ACC112 (cell line): ENCODE results near the gene PNPLA7.
"Not testable (repeated sequence)": the region's sequence is repeated elsewhere in the genome, so short reads cannot be mapped to it uniquely, and the experiment has no call there.

Source experiments
- H2AFZ ChIP-seq: fragments of 200-600 bp; sonication (generic); one replicate; pipeline ENCODE4 v1.6.0; 2017; ENCODE audit warnings: antibody characterized with exemption, low read length; ENCODE audit not compliant: unreplicated experiment
- H3K27ac ChIP-seq: fragments of 200-600 bp; sonication (generic); 2 replicates; pipeline ENCODE4 v1.5.1; 2014; ENCODE audit warnings: low read depth, mild to moderate bottlenecking, antibody characterized with exemption, low read length, moderate library complexity
- H3K27me3 ChIP-seq: fragments of 200-600 bp; sonication (generic); 2 replicates; pipeline ENCODE4 v1.6.1; 2014; ENCODE audit warnings: mild to moderate bottlenecking, antibody characterized with exemption, low read length, moderate library complexity, mixed read lengths; ENCODE audit not compliant: insufficient read depth
- H3K36me3 ChIP-seq: fragments of 200-600 bp; sonication (generic); 2 replicates; pipeline ENCODE4 v1.6.1; 2016; ENCODE audit warnings: mild to moderate bottlenecking, antibody characterized with exemption, low read length, moderate library complexity, mixed read lengths; ENCODE audit not compliant: insufficient read depth
- H3K4me1 ChIP-seq: fragments of 200-600 bp; sonication (generic); one replicate; pipeline ENCODE4 v1.6.1; 2016; ENCODE audit warnings: low read length, mixed read lengths; ENCODE audit not compliant: insufficient read depth, unreplicated experiment, control insufficient read depth
- H3K4me3 ChIP-seq: fragments of 200-600 bp; sonication (generic); 2 replicates; pipeline ENCODE4 v1.5.1; 2014; ENCODE audit warnings: mild to moderate bottlenecking, low read depth, low read length
- H3K79me2 ChIP-seq: fragments of 200-600 bp; sonication (generic); one replicate; pipeline ENCODE4 v1.6.0; 2016; ENCODE audit warnings: low read length; ENCODE audit not compliant: control insufficient read depth, unreplicated experiment, insufficient read depth

Gene PNPLA7

DNA sequence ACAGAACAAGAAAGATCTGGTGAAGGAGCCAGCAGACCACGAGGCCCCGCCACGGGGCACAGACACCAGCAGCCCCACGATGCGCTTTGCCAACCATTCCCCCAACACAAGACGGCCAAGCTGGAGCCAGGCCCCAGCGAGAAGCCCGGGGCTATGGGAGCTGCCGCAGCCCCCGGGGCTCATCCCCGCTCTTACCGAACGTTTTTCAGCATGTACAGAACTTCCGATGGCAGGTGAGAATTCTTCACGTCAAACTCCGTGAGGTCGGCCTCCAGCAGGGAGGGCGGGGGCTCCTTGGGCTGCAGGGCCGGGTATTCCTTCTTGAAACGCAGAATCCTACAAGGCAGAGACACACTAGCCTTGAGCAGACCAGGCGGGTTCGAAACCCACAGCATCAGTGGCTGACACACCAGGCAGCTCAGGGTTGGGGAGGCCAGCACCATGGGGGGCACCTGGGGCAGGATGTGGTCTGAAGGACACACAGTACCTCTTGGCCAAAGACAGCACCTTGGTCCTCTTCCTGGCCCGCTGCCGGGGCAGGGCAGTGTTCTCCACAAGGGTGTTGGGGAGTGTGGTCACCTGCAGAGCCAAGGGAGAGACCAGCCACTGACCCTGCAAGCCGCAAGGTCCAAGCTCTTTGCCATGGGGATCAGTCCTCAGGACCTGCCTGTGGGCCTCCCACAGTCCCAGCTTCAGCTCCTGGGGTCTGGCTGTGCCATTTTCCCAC lies 6.8 kb downstream of the PNPLA7 start:
- H3K27me3 ChIP-seq: no peaks in the 10 kb centered on the region
- no peak overlapping the region for H2AFZ ChIP-seq
- no peak overlapping the region for H3K4me3 ChIP-seq
- no peaks in the 10 kb centered on the region for H3K79me2 ChIP-seq
- H3K4me1 ChIP-seq: peaks cover 20% of the 10 kb centered on the region
- H3K36me3 ChIP-seq: no peaks in the 10 kb centered on the region
- peak overlapping the region; percentile 88 for H3K27ac ChIP-seq

DNA sequence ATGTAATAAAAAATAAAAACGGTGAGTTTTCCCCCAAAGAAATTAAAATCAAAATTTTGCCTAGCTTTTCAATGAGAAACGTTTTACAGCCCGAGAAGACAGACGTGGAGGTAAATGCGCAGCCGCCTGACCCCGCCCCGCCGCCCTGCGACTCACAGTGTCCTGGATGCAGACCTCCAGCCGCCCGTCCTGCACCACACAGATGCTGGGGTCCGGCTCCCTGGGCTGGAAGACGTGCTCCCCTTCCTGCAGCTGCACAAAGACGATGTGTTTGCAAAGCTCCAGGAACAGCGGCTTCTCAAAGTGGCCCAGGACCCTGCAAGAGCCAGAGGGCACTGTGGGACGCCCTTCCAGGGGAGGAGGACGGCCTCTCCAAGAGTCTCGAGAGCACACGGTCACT lies 7.7 kb downstream of the PNPLA7 start:
- Histone ChIP-seq H2AFZ (no peak overlapping the region), H3K27ac (no peak overlapping the region), H3K27me3 (no peaks in the 10 kb centered on the region)

DNA sequence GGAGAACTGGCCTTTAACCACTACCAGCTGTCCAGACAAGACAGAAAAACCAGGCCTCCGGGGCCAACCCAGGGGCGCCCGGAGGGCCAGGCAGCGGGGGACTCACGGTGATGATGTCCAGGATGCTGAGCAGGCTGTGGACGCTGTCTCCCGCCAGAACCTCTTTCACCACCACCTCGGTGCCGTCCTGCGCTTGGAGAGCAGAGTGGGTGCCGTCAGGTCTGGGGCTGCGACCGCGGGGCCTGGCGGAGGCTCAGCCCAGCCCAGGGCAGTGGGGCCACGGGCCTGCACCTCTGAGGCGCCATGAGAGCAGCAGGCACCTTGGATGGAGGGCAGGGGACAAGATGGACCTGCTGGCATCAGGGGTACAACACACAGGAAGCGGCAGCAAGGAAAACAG lies 9.7 kb downstream of the PNPLA7 start:
- Histone ChIP-seq H2AFZ (no peak overlapping the region), H3K4me1 (peaks cover 20% of the 10 kb centered on the region), H3K36me3 (no peaks in the 10 kb centered on the region), H3K4me3 (no peak overlapping the region), H3K79me2 (no peaks in the 10 kb centered on the region), H3K27me3 (no peaks in the 10 kb centered on the region), H3K27ac (no peak overlapping the region)

More for the DNA sequence above, 7.7 kb downstream of the PNPLA7 start:
- H3K4me1 ChIP-seq: peaks cover 20% of the 10 kb centered on the region
- no peaks in the 10 kb centered on the region for H3K79me2 ChIP-seq
- no peaks in the 10 kb centered on the region for H3K36me3 ChIP-seq
- H3K4me3 ChIP-seq: no peak overlapping the region

DNA sequence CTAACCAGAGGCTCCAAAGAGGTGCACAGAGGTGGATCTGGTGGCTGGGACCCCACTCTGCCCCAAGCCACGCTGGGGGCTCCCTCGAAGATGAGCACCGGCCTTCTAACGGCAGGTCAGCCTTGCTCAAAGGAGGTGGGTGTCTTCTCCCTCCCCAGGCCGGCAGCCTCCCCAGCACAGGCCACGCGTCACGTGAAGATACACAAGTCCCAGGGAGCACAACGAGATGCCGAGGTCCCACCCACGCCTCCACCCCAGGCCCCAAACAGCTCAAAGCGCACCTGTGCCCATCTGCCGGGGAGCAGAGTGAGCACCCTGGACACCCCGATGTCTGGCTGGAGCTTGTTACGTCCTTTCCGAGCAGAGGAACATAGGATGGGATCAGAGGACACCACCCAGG lies 12.1 kb downstream of the PNPLA7 start:
- Histone ChIP-seq H3K36me3 (no peaks in the 10 kb centered on the region), H2AFZ (no peak overlapping the region), H3K27ac (no peak overlapping the region), H3K27me3 (no peaks in the 10 kb centered on the region), H3K79me2 (no peaks in the 10 kb centered on the region), H3K4me3 (no peak overlapping the region), H3K4me1 (no peaks in the 10 kb centered on the region)

DNA sequence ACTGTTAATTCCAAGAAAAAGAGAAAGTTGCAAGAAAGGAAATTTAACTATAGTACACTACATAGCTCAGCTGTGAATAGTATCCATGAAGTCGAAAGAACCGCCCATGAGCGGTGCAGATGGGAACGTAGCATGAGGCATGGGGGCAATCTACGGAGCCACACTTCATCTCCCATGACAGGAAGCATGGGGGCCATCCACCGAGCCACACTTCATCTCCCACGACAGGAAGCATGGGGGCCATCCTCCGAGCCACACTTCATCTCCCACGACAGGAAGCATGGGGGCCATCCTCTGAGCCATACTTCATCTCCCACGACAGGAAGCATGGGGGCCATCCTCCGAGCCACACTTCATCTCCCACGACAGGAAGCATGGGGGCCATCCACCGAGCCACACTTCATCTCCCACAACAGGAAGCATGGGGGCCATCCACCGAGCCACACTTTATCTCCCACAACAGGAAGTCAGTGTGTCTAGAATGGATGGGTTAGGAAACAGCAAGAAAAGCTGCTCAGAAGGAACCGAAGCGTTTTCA lies 13.5 kb downstream of the PNPLA7 start:
- not testable (repeated sequence) for H3K4me1 ChIP-seq, H3K36me3 ChIP-seq, H3K27me3 ChIP-seq, H3K79me2 ChIP-seq, H3K27ac ChIP-seq, H2AFZ ChIP-seq, H3K4me3 ChIP-seq

DNA sequence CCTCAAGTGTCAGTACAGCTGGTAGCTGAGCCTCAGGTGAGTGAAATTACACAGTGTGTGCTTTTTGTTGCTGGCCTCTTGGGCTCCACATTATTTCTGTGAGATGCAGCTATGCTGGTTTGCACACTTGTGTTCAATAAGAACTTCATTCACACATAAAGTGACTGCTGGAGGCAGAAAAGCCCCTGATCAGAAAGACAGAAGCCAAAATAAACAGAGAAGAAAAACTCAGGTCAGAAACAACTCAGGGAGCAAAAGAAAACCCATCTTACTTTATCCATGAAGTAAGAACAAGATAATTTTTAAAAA lies 15.1 kb downstream of the PNPLA7 start:
- no peak overlapping the region for H3K4me3 ChIP-seq
- no peaks in the 10 kb centered on the region for H3K27me3 ChIP-seq
- peak overlapping the region; percentile 77 for H2AFZ ChIP-seq
- no peaks in the 10 kb centered on the region for H3K4me1 ChIP-seq
- H3K27ac ChIP-seq: no peak overlapping the region
- no peaks in the 10 kb centered on the region for H3K36me3 ChIP-seq
- no peaks in the 10 kb centered on the region for H3K79me2 ChIP-seq

DNA sequence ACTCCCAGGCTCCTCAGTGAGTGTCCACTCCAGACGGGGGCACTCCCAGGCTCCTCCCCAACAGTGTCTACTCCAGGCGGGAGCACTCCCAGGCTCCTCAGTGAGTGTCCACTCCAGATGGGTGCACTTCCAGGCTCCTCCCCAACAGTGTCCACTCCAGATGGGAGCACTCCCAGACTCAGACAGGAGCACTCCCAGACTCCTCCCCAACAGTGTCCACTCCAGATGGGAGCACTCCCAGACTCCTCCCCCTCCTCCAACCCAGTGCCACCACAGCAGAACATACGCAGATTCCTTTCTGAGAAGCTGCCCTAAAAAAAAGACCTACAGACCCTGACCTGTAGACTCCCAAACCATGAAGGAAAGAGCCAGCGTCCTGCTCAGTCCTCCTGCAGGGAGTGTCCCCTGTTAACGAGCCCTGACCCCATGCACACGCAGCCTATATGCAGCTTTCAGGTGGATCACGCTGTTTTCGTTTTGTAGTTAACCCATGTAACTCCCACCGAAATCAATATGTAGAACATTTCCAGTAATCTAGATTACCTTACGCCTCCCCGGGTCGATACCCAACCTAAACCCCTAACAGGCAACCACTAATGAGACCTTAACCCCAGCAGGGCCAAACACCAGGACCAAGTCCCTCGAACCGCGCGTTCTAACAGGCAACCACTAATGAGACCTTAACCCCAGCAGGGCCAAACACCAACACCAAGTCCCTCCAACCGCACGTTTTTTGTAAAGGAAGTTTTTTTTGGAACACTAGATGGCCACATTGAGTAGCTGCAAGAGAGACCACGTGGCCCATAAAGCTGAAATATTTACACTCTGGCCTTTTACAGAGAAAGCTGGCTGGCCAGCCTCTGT lies 15.7 kb downstream of the PNPLA7 start:
- H3K27ac ChIP-seq: no peak overlapping the region
- H3K4me1 ChIP-seq: no peaks in the 10 kb centered on the region
- no peaks in the 10 kb centered on the region for H3K27me3 ChIP-seq
- H3K36me3 ChIP-seq: no peaks in the 10 kb centered on the region
- no peak overlapping the region for H3K4me3 ChIP-seq
- H2AFZ ChIP-seq: peak overlapping the region; percentile 77
- no peaks in the 10 kb centered on the region for H3K79me2 ChIP-seq

DNA sequence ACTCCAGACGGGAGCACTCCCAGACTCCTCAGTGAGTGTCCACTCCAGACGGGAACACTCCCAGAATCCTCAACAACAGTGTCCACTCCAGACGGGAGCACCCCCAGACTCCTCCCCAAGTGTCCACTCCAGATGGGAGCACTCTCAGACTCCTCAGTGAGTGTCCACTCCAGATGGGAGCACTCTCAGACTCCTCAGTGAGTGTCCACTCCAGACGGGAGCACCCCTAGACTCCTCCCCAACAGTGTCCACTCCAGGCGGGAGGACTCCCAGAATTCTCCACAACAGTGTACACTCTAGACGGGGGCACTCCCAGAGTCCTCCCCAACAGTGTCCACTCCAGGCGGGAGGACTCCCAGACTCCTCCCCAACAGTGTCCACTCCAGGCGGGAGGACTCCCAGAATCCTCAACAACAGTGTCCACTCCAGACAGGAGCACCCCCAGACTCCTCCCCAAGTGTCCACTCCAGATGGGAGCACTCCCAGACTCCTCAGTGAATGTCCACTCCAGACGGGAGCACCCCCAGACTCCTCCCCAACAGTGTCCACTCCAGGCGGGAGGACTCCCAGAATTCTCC lies 17.2 kb downstream of the PNPLA7 start:
- not testable (repeated sequence) for H3K4me3 ChIP-seq, H2AFZ ChIP-seq, H3K79me2 ChIP-seq, H3K27ac ChIP-seq, H3K4me1 ChIP-seq, H3K27me3 ChIP-seq, H3K36me3 ChIP-seq

DNA sequence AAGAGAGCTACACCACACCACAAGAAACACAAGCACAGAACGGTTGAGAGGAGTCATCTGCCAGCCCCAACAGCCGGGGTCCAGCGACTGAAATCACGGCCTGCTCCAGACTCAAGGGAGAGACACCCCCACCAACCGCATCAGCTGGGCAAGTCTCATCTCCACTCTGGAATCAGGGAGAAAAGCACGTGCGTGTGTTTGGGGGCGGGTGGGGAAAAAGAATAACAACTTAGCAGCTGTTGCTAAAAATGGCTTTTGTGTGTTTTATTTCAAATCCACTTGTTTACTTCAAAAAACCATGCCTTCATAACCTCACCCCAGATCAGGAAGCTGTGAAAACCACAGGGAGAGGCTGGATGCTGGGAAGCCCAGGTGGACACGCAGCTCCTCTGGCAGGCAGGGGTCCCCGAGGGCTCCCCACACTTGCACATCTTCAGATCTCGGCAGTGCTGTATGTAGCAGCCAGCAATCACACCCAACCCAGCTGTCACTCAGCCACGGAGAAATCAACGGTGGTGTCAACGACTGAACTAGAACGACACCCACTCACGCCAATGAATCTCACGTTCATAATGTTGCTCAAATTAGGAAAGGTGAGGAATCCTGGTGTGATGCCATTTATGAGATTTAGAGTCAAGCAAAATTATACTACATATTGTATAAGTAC lies 19.0 kb downstream of the PNPLA7 start:
- no peak overlapping the region for H3K27ac ChIP-seq
- no peaks in the 10 kb centered on the region for H3K36me3 ChIP-seq
- no peak overlapping the region for H2AFZ ChIP-seq
- no peaks in the 10 kb centered on the region for H3K4me1 ChIP-seq
- H3K4me3 ChIP-seq: no peak overlapping the region
- H3K27me3 ChIP-seq: no peaks in the 10 kb centered on the region
- H3K79me2 ChIP-seq: no peaks in the 10 kb centered on the region

DNA sequence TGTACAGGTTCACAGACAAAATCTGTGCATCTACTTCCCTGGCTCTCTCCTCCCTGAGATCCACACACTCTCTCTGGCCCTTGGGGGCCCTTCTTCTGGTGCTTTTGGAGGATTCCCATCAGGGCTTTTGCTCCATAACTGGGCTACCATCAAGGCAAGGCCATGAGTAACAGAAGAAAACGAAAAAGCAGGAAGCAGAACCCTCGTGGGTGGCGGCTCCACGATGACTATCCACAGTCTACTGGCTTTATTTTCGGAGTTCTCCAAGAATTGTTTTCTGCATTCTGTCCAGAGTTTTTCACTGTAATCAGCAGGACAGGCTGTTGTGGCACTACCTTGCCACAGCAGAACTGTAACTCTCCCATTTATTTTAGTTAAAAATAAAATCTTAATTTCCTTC lies 19.9 kb downstream of the PNPLA7 start:
- no peaks in the 10 kb centered on the region for H3K27me3 ChIP-seq

More for the DNA sequence above, 19.9 kb downstream of the PNPLA7 start:
- no peaks in the 10 kb centered on the region for H3K4me1 ChIP-seq
- H3K79me2 ChIP-seq: no peaks in the 10 kb centered on the region
- no peaks in the 10 kb centered on the region for H3K36me3 ChIP-seq
- no peak overlapping the region for H3K4me3 ChIP-seq
- H3K27ac ChIP-seq: no peak overlapping the region
- H2AFZ ChIP-seq: no peak overlapping the region
